Measurements from ENCODE around the gene MMP20. TPM values are rescaled to one million over a fixed set of nuclear protein-coding genes. Genes with fewer than 3 reads are reported as not detected.

MMP20 gene
- total RNA-seq, 1 experiment from 2014 or later: not detected

- POLR2A ChIA-PET (ENCODE audit: low non-redundant PET): interaction anchor here (0.6 kb wide), 1 partner anchor 397 kb away, joined by 3 read pairs; no protein-coding TSS in a partner anchor
- intact Hi-C loops (cut with micrococcal nuclease; ENCODE audit: unreplicated experiment): no loop called here
Observed at GRCh38 chr11:102577723-102578122, 47.4 kb downstream of the MMP20 start.

GRCh38 chr11:102577182-102577581 lies 48.0 kb downstream of the MMP20 start:
- POLR2A ChIA-PET (ENCODE audit: low non-redundant PET): no interaction called here
- DNase-seq (ENCODE audit: low spot score): no peak
- intact Hi-C loops (cut with micrococcal nuclease; ENCODE audit: unreplicated experiment): no loop called here
- Histone ChIP-seq H3K36me3 (ENCODE audit: insufficient read depth, low read length, poor library complexity, severe bottlenecking) (no peaks in the 10 kb centered on the region), H3K27me3 (replicated peaks; ENCODE audit: insufficient read depth, low read depth, low read length, poor library complexity) (no peaks in the 10 kb centered on the region), H3K4me3 (ENCODE audit: low read depth, low read length, poor library complexity, severe bottlenecking) (no peak overlapping the region), H3K9me3 (ENCODE audit: low read depth, low read length, poor library complexity, severe bottlenecking) (no peaks in the 10 kb centered on the region), H3K4me1 (ENCODE audit: insufficient read depth, low read length, poor library complexity, severe bottlenecking) (no peaks in the 10 kb centered on the region), H3K27ac (ENCODE audit: low read depth, low read length, poor library complexity, severe bottlenecking) (no peak overlapping the region)
- CTCF ChIA-PET: no interaction called here
- TF ChIP-seq EZH2 (IDR thresholded peaks at IDR 0.05; ENCODE audit: borderline replicate concordance, low read depth, low read length, poor library complexity, severe bottlenecking) (no peak), CTCF (conservative IDR thresholded peaks at IDR 0.05; ENCODE audit: low read depth, low read length) (no peak)
- no TSS peak for BruUV-seq (replicated peaks)

More at GRCh38 chr11:102577723-102578122, 47.4 kb downstream of the MMP20 start:
- no TSS peak for BruUV-seq (replicated peaks)
- no peak for TF ChIP-seq EZH2 (IDR thresholded peaks at IDR 0.05; ENCODE audit: borderline replicate concordance, low read depth, low read length, poor library complexity, severe bottlenecking)
- TF ChIP-seq CTCF (conservative IDR thresholded peaks at IDR 0.05; ENCODE audit: low read depth, low read length): no peak
- no peak overlapping the region for H3K27ac ChIP-seq (ENCODE audit: low read depth, low read length, poor library complexity, severe bottlenecking)
- CTCF ChIA-PET: no interaction called here
- H3K27me3 ChIP-seq (replicated peaks; ENCODE audit: insufficient read depth, low read depth, low read length, poor library complexity): no peaks in the 10 kb centered on the region
- no peak overlapping the region for H3K4me3 ChIP-seq (ENCODE audit: low read depth, low read length, poor library complexity, severe bottlenecking)
- no peaks in the 10 kb centered on the region for H3K9me3 ChIP-seq (ENCODE audit: low read depth, low read length, poor library complexity, severe bottlenecking)
- H3K4me1 ChIP-seq (ENCODE audit: insufficient read depth, low read length, poor library complexity, severe bottlenecking): no peaks in the 10 kb centered on the region
- DNase-seq (ENCODE audit: low spot score): no peak
- H3K36me3 ChIP-seq (ENCODE audit: insufficient read depth, low read length, poor library complexity, severe bottlenecking): no peaks in the 10 kb centered on the region

- Histone ChIP-seq H3K9me3 (ENCODE audit: low read depth, low read length, poor library complexity, severe bottlenecking) (no peaks in the 10 kb centered on the region), H3K4me1 (ENCODE audit: insufficient read depth, low read length, poor library complexity, severe bottlenecking) (no peaks in the 10 kb centered on the region), H3K36me3 (ENCODE audit: insufficient read depth, low read length, poor library complexity, severe bottlenecking) (no peaks in the 10 kb centered on the region), H3K4me3 (ENCODE audit: low read depth, low read length, poor library complexity, severe bottlenecking) (no peak overlapping the region), H3K27ac (ENCODE audit: low read depth, low read length, poor library complexity, severe bottlenecking) (no peak overlapping the region), H3K27me3 (replicated peaks; ENCODE audit: insufficient read depth, low read depth, low read length, poor library complexity) (no peaks in the 10 kb centered on the region)
- no TSS peak for BruUV-seq (replicated peaks)
- intact Hi-C loops (cut with micrococcal nuclease; ENCODE audit: unreplicated experiment): no loop called here
- CTCF ChIA-PET: no interaction called here
- POLR2A ChIA-PET (ENCODE audit: low non-redundant PET): no interaction called here
- DNase-seq (ENCODE audit: low spot score): no peak
- no peak for TF ChIP-seq EZH2 (IDR thresholded peaks at IDR 0.05; ENCODE audit: borderline replicate concordance, low read depth, low read length, poor library complexity, severe bottlenecking)
- no peak for TF ChIP-seq CTCF (conservative IDR thresholded peaks at IDR 0.05; ENCODE audit: low read depth, low read length)
Observed at GRCh38 chr11:102576350-102576749, 48.8 kb downstream of the MMP20 start.
